B cell (primary cell): ENCODE results near the gene UNC5C. TPM values are rescaled to one million over a fixed set of nuclear protein-coding genes. Genes with fewer than 3 reads are reported as not detected.

Source experiments
- ATAC-seq: fragments of 200-7000 bp; cut with Tn5 transposase; one replicate; pipeline ENCODE4 v1.10.0; 2021; ENCODE audit warnings: low read depth, mild to moderate bottlenecking, moderate number of reproducible peaks, moderate library complexity
- CTCF ChIA-PET: fragments of 350-600 bp; sonication (Branson Sonifier 250); formaldehyde crosslinking; loops from one replicate; lab custom pipeline; 2021; ENCODE audit warnings: antibody characterized with exemption, inconsistent platforms; lab: Charles Lee
- POLR2A ChIA-PET: fragments of 350-600 bp; sonication (Branson Sonifier 250); formaldehyde crosslinking; loops from one replicate; lab custom pipeline; 2021; ENCODE audit warnings: antibody characterized with exemption; lab: Charles Lee
- DNase-seq: peaks from one replicate; pipeline ENCODE4 v3.0.0; 2013
- H2AFZ ChIP-seq: 2 replicates; pipeline ENCODE4 v1.6.1; 2012; ENCODE audit warnings: mild to moderate bottlenecking, low read depth, low read length; ENCODE audit not compliant: insufficient read depth, poor library complexity, severe bottlenecking
- H3K27ac ChIP-seq, 2 donors: 1 replicate in 1 of 2; 2 replicates in 1 of 2; pipeline ENCODE4 v1.5.1; 2012 to 2013; ENCODE audit warnings: low read length in 2 of 2, mild to moderate bottlenecking in 2 of 2, moderate library complexity in 1 of 2
- H3K27me3 ChIP-seq, 4 experiments: fragments of 200-600 bp in 1 of 4; sonication (generic) in 1 of 4; replicated peaks in 1 of 4; 1 replicate in 2 of 4; 2 replicates in 2 of 4; pipeline versions ENCODE4 v1.6.1 to v1.7.0; 2013 to 2016; ENCODE audit warnings: low read length in 3 of 4, mild to moderate bottlenecking in 2 of 4, mixed read lengths in 1 of 4, moderate library complexity in 1 of 4; ENCODE audit not compliant: insufficient read depth in 4 of 4, control insufficient read depth in 3 of 4; ENCODE audit errors: control extremely low read depth in 1 of 4
- H3K36me3 ChIP-seq, 2 experiments: replicated peaks in 1 of 2; 1 replicate in 1 of 2; 2 replicates in 1 of 2; pipeline versions ENCODE4 v1.6.1 to v1.7.1; 2013; ENCODE audit warnings: low read length in 1 of 2; ENCODE audit not compliant: insufficient read depth in 2 of 2, control insufficient read depth in 1 of 2; ENCODE audit errors: control extremely low read depth in 1 of 2, extremely low read depth in 1 of 2
- H3K4me1 ChIP-seq, 2 donors: fragments of 200-600 bp in 1 of 2; sonication (generic) in 1 of 2; 1 replicate in 1 of 2; 2 replicates in 1 of 2; pipeline versions ENCODE4 v1.5.1 to v1.6.1; 2013 to 2017; ENCODE audit warnings: low read length in 2 of 2; ENCODE audit not compliant: control insufficient read depth in 2 of 2, insufficient read depth in 2 of 2
- H3K4me2 ChIP-seq: replicated peaks from 2 replicates; pipeline ENCODE3; 2012; ENCODE audit warnings: mild to moderate bottlenecking, low read depth, low read length; ENCODE audit not compliant: poor library complexity, severe bottlenecking
- H3K4me3 ChIP-seq, 5 experiments: fragments of 200-600 bp in 1 of 5; sonication (generic) in 1 of 5; 1 replicate in 3 of 5; 2 replicates in 2 of 5; pipeline versions ENCODE4 v1.5.1 to v1.7.0; 2011 to 2016; ENCODE audit warnings: low read length in 4 of 5, mild to moderate bottlenecking in 4 of 5, low read depth in 2 of 5, control low read depth in 1 of 5, moderate library complexity in 1 of 5; ENCODE audit not compliant: insufficient read depth in 1 of 5; ENCODE audit errors: control extremely low read depth in 1 of 5, extremely low read depth in 1 of 5
- H3K79me2 ChIP-seq: fragments of 200-600 bp; sonication (generic); one replicate; pipeline ENCODE4 v1.6.0; 2016; ENCODE audit warnings: low read length; ENCODE audit not compliant: control insufficient read depth, insufficient read depth
- H3K9ac ChIP-seq: fragments of 200-600 bp; sonication (generic); 2 replicates; pipeline ENCODE4 v1.6.1; 2017; ENCODE audit warnings: mild to moderate bottlenecking, low read length, moderate library complexity
- H3K9me3 ChIP-seq, 3 donors: one replicate each; pipeline versions ENCODE4 v1.6.1 to v1.7.1; 2013; ENCODE audit warnings: low read length in 2 of 3; ENCODE audit not compliant: control insufficient read depth in 2 of 3, insufficient read depth in 1 of 3; ENCODE audit errors: control extremely low read depth in 1 of 3
- H4K20me1 ChIP-seq: 2 replicates; pipeline ENCODE4 v1.6.0; 2012; ENCODE audit warnings: mild to moderate bottlenecking, low read length; ENCODE audit not compliant: insufficient read depth, control insufficient read depth, poor library complexity, severe bottlenecking
- H3K27ac Mint-ChIP-seq: one replicate; pipeline ENCODE4 v1.8.0; 2021; ENCODE audit warnings: mixed read lengths
- H3K27me3 Mint-ChIP-seq: one replicate; pipeline ENCODE4 v1.8.0; 2021; ENCODE audit warnings: mixed read lengths
- H3K4me1 Mint-ChIP-seq: one replicate; pipeline ENCODE4 v1.8.0; 2021; ENCODE audit warnings: mixed read lengths
- H3K4me3 Mint-ChIP-seq: one replicate; pipeline ENCODE4 v1.8.0; 2021; ENCODE audit warnings: mixed read lengths
- H3K9me3 Mint-ChIP-seq: one replicate; pipeline ENCODE4 v1.8.0; 2022; ENCODE audit warnings: mixed read lengths; ENCODE audit not compliant: insufficient read depth
- CTCF ChIP-seq: fragments of 200-600 bp; IDR thresholded peaks from one replicate; pipeline ENCODE4 v1.8.0; 2022; ENCODE audit warnings: antibody characterized with exemption, mild to moderate bottlenecking
- EZH2 ChIP-seq: IDR thresholded peaks from 2 replicates; pipeline ENCODE4 v1.6.1; 2012; ENCODE audit warnings: borderline replicate concordance, low read depth, mild to moderate bottlenecking, moderate library complexity, low read length; ENCODE audit not compliant: insufficient read depth, poor library complexity, severe bottlenecking
- WGBS: methylation state at CpG from one replicate; pipeline ENCODE4 v1.1.5; 2013; ENCODE audit warnings: missing lambda C conversion rate; ENCODE audit not compliant: insufficient coverage; 5-methylcytosine and 5-hydroxymethylcytosine counted together
- intact Hi-C: fragments of 100-400 bp; cut with micrococcal nuclease; formaldehyde crosslinking; loops from one replicate; pipeline ENCODE4 v1.10.0; 2022
- polyA plus RNA-seq: library from polyadenylated mRNA; depleted of rRNA; stranded (reverse); fragments of >200 nt; gene quantifications from 2 replicates; pipeline ENCODE4 v1.2.3, GENCODE V29; 2012
- total RNA-seq, 2 donors: library from RNA; stranded (reverse); fragments of 120-200 nt in 1 of 2; gene quantifications; 1 replicate in 1 of 2; 2 replicates in 1 of 2; pipeline versions ENCODE4 v1.2.3 to v1.2.4, GENCODE V29; 2013 to 2022

UNC5C gene
- total and polyA plus RNA-seq, 2 donors (not counting 1 experiment from before 2014, with no cell fraction given): not detected

- ATAC-seq (no peak), DNase-seq (no peak)
- POLR2A ChIA-PET: no interaction called here
- no peak overlapping the region for H3K4me3 Mint-ChIP-seq
- no peak overlapping the region for H3K9ac ChIP-seq
- H3K27ac ChIP-seq: no peak overlapping the region
- intact Hi-C loops: no loop called here
- no peaks in the 10 kb centered on the region for H3K4me1 Mint-ChIP-seq
- H3K9me3 ChIP-seq: peaks cover 0 to 1% (median 0%) of the 10 kb centered on the region in 3 donors
- TF ChIP-seq CTCF (no peak), EZH2 (no peak)
- H3K27me3 ChIP-seq: no peaks in the 10 kb centered on the region
- H3K4me2 ChIP-seq: no peak overlapping the region
- CTCF ChIA-PET: no interaction called here
- H3K27ac Mint-ChIP-seq: no peak overlapping the region
- H3K27me3 Mint-ChIP-seq: no peaks in the 10 kb centered on the region
- no peaks in the 10 kb centered on the region for H3K79me2 ChIP-seq
- no peak overlapping the region for H3K4me3 ChIP-seq
- H3K4me1 ChIP-seq: no peaks in the 10 kb centered on the region
- peaks cover 2% of the 10 kb centered on the region for H3K9me3 Mint-ChIP-seq
- no peaks in the 10 kb centered on the region for H3K36me3 ChIP-seq
- no peaks in the 10 kb centered on the region for H4K20me1 ChIP-seq
- WGBS: no CpG with 5 or more reads among the region's 2 CpGs
- H2AFZ ChIP-seq: no peak overlapping the region
These were observed 263.0 kb downstream of the UNC5C start for GRCh38 chr4:95285797-95286196.

- H3K4me1 Mint-ChIP-seq: no peaks in the 10 kb centered on the region
- no CpG with 5 or more reads among the region's 1 CpG for WGBS
These were observed 264.1 kb downstream of the UNC5C start for GRCh38 chr4:95284655-95285054.

More at GRCh38 chr4:95284655-95285054, 264.1 kb downstream of the UNC5C start:
- H4K20me1 ChIP-seq: no peaks in the 10 kb centered on the region
- TF ChIP-seq CTCF: no peak
- TF ChIP-seq EZH2: no peak
- intact Hi-C loops: no loop called here
- H3K4me3 ChIP-seq: no peak overlapping the region
- no peaks in the 10 kb centered on the region for H3K36me3 ChIP-seq
- H2AFZ ChIP-seq: no peak overlapping the region
- H3K4me1 ChIP-seq: no peaks in the 10 kb centered on the region
- no peak overlapping the region for H3K27ac ChIP-seq
- CTCF ChIA-PET: no interaction called here
- POLR2A ChIA-PET: no interaction called here
- no peak overlapping the region for H3K4me2 ChIP-seq
- no peak overlapping the region for H3K9ac ChIP-seq
- H3K9me3 ChIP-seq: peaks cover 0 to 2% (median 1%) of the 10 kb centered on the region in 3 donors
- DNase-seq: no peak
- ATAC-seq: no peak
- Mint-ChIP-seq H3K4me3 (no peak overlapping the region), H3K27me3 (no peaks in the 10 kb centered on the region), H3K9me3 (peaks cover 2% of the 10 kb centered on the region), H3K27ac (no peak overlapping the region)
- no peaks in the 10 kb centered on the region for H3K27me3 ChIP-seq
- no peaks in the 10 kb centered on the region for H3K79me2 ChIP-seq
